ENCODE data around the gene LMCD1.

- TF ChIP-seq, protein P1, sequence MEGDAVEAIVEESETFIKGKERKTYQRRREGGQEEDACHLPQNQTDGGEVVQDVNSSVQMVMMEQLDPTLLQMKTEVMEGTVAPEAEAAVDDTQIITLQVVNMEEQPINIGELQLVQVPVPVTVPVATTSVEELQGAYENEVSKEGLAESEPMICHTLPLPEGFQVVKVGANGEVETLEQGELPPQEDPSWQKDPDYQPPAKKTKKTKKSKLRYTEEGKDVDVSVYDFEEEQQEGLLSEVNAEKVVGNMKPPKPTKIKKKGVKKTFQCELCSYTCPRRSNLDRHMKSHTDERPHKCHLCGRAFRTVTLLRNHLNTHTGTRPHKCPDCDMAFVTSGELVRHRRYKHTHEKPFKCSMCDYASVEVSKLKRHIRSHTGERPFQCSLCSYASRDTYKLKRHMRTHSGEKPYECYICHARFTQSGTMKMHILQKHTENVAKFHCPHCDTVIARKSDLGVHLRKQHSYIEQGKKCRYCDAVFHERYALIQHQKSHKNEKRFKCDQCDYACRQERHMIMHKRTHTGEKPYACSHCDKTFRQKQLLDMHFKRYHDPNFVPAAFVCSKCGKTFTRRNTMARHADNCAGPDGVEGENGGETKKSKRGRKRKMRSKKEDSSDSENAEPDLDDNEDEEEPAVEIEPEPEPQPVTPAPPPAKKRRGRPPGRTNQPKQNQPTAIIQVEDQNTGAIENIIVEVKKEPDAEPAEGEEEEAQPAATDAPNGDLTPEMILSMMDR (IDR thresholded peaks at IDR 0.05) = no peak
- TF ChIP-seq POLR2AphosphoS5 (IDR thresholded peaks at IDR 0.05) (no peak), POLR2A (IDR thresholded peaks at IDR 0.05; ENCODE audit: low read depth) (no peak)
Measured at GRCh38 chr3:8556473-8556869, 54.8 kb downstream of the LMCD1 start.
